GM18520 (cell line): ENCODE data around the gene ARFGAP1.

ENCODE experiments used
- ATAC-seq: cut with Tn5 transposase; IDR thresholded peaks from one replicate; pipeline ENCODE4 v1.9.1; 2021; ENCODE audit not compliant: unreplicated experiment

Gene ARFGAP1

DNA sequence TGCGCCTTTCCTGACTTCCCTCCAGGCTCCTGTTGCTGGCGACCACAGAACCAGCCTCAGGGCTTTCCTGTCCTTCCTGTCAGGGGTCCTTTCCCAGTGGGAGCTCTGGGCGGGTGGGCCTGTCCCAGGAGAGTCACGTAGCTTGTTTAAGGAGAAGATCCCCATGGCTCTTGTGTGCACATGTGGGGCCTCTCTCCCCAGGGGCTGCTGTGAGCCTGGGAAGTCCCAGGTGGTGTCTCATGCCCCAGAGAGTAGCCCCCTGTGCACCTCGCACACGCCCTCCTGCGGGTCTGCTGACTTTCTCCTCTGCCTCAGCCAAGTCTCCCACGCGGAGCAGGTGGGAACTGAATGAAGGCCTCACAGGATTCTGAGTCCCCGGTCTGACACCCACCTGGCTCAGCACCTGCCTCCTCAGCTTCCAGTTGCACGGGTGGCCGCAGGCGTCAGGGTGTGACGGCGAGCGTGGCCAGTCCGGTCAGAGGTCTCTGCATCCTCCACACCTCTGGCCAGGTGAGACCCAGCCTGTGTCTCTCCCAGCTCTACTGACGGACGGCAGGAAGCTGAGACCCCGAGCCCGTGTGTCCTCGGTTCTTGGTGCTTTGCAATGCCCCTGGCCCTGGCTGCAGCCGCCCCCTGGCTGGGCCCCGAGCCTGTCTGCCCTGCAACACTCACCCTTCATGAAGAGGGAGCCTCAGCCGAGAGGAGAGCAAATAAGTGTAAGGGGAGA, 12.7 kb upstream of the ARFGAP1 start:
- ATAC-seq, result no peak

DNA sequence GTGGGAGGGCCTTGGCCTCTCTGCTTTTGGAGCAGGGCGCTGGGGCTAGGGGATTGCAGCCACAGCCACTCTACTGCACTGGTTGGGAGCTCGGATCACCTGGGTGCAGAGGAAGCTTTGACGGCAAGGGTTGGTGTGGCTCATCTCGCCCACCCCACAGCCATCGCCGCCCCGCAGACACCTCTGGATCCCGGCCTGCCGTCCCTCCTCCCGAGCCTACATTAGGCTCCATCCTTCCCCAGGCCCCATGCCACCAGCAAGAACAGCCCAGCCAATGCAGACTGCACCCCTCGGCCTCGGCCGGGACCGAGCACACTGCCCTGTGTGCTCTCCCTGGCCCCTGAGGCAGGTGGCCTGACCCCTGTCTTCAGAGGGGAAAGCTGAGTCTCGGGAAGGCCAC, 12.1 kb upstream of the ARFGAP1 start:
- no peak for ATAC-seq

DNA sequence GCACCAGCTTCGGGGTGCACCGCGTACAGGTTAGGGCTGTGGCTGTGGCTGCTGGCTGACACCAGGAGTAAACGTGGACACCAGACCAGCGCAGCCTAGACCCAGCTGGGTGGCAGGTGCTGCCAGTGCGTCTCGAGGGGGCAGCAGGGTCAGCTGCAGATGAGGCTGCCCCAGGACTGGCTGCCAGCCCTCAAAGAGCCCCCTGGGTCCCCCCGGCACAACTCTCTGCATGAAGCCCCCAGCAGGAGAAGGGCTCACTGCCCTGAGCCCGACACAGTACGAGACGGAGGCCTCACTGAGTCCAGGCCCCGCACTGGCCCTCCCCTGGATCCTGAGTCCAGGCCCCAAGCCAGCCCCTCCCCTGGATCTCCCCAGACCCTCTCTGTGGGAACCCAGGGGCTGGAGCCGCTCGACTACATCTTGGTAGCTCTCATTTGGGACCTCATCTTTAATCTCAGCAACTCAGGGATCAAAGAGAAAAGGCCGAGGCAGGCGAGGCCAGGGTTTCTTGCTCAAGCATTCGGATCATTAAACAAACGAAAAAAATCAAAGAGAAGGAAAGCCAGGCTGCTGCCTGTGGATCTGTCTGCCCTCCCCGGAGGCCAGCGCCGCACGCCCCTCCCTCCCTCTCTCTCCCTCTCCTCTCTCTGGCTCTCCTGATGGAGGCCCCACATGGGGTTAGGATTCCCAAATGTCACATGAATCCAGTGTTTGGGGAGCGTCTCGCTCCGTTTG, 11.4 kb upstream of the ARFGAP1 start:
- ATAC-seq, result no peak

DNA sequence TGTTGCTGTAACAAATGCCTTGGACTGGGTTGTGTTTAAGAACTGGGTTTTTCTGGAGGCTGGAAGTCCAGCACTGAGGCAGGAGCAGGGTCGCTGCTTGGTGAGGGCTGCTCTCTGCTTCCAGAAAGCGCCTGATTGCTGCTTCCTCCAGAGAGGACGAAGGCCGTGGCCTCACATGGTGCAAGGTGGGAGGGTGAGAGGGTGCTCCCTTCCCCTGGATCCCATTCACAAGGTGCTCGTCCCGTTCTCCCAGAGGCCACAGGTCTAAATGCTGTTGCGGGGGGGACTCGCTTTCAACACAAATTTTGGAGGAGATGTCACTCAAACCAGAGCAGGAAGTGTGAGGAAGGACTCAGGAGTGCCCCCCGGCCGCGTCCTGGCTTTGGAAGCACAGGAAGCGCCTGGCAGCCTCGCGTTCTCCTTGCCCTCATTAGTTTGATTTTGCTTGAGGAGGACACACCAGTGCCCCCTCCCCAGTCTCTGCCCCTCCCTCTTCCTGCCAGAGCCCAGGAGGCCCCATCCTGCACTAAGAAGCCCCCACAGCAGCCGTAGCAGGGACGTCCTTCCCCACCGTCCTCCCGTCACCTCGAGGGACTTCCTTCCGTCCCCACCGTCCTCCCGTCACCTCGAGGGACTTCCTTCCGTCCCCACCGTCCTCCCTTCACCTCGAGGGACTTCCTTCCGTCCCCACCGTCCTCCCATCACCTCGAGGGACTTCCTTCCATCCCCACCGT, 10.7 kb upstream of the ARFGAP1 start:
- ATAC-seq, result no peak

DNA sequence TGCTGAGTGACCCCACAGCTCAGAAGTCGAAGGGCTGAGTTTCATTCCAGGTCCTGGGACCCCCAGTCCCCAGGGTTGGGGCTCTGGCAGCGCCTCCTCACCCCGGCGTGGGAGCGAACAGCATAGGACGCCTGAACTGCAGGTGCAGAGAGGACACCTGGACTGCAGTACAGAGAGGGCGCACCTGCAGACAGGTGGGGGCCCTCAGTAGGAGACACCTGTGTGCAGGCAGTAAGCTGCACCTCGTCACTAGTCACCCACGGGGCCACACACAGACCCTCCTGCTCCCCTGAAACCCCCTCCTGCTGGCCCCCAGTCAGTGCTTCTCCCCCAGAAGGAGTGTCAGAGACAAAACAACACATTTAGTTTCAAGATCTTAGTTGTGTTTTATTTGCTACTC, 9.8 kb upstream of the ARFGAP1 start:
- ATAC-seq, result no peak

DNA sequence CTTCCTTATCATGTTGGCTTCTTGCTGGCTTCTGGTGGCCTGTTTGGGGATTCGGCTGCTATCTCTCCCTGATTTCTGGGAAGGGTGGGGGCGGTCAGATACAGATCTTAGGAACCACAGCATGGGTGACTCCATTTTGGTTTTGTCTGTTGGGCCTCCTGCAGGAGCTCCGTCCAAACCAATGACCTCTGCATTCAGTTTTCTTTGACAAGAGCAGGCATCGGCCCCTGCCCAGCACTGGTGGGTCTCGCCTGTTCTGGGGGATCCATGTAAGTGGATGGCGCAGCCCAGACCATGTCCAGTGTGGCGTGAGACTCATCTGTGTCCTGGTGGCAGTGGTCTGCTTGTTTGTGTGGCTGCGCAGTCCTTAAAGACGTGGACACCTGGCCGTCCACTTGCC, 8.6 kb upstream of the ARFGAP1 start:
- ATAC-seq, result no peak

DNA sequence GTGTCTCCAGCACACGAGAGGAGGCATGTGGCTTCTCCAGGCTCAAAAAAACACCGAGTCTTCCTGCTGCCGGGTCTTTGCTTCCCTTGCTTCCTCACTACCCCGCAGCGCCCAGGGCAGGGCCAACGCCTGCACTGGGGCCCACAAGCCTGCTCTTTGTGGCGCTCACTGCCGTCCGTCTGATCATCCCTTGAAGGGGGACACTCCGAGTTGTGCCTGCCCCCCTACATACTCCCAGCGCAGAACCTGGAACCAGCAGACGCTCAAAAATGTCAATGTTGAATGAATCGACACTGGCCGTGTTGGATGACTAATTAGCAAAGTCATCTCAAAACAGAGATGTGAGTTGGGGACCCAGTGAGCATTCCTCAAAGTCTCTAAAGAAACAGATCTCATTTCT, 8.1 kb upstream of the ARFGAP1 start:
- ATAC-seq, result no peak

DNA sequence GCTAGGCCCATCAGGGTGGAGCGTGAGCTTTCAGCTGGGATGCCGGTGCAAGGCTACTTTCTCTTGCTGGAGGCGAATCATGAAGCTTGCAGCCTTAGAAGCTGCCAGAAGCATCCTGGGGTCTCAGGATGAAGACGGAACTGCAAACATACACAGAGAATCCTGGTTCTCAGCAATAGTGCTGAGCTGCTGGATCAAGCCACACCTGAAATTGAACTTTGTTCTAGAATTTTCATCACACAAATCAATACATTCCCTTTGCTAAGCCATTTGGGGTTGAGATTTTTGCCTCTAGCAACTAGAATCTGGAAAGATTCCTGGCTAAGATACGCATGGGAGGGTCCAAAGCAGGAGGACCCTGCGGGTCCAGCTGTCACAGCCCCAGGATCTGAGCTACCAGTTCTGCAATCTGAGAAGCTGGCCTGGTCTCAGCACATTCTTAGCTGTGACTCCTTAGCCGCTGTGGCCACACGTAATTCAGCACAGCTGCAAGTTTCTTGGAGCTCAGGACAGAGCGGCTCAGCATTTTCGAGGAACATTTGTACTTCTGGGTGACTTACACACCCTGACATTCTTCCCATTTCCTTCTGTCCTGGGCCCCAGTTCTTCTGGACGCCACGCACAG, 6.6 kb upstream of the ARFGAP1 start:
- no peak for ATAC-seq

DNA sequence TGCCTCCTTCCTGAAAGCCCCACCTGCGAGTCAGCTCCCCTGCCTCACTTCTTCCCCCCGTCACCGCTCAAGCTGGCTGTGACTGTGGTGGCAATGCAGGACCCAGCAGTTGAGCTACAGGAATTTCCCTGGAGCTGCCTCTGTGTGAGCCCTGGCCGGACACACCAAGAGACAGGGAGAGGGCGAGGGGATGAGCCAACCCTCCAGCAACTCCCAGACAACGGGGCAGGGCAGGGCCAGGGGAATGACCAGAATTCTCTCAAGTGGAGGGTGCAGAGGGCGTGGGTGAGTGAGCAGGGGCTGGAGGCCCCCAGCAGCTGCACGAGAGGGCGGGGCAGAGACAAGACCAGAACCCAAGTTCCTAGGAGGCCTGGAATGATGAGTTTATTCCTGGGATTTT, 4.9 kb upstream of the ARFGAP1 start:
- ATAC-seq, result no peak

DNA sequence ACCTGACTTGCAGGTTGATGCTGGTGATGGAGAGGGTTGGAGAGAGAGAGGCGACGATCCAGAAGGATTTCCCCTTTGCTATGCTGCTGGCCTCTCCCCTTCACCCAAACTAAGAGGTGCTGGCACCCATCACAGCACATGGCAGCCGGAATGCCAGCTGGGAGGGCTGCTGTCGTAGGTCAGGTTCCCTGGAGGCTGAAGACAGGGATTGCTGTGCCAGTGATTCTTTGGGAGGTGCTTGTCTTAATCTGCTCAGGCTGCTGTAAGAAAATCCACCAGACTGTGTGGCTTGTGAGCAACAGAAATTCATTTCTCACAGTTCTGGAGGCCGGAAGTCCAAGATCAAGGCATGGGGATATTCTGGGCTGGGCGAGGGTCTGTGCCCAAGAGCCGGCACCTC, 4.4 kb upstream of the ARFGAP1 start:
- no peak for ATAC-seq

DNA sequence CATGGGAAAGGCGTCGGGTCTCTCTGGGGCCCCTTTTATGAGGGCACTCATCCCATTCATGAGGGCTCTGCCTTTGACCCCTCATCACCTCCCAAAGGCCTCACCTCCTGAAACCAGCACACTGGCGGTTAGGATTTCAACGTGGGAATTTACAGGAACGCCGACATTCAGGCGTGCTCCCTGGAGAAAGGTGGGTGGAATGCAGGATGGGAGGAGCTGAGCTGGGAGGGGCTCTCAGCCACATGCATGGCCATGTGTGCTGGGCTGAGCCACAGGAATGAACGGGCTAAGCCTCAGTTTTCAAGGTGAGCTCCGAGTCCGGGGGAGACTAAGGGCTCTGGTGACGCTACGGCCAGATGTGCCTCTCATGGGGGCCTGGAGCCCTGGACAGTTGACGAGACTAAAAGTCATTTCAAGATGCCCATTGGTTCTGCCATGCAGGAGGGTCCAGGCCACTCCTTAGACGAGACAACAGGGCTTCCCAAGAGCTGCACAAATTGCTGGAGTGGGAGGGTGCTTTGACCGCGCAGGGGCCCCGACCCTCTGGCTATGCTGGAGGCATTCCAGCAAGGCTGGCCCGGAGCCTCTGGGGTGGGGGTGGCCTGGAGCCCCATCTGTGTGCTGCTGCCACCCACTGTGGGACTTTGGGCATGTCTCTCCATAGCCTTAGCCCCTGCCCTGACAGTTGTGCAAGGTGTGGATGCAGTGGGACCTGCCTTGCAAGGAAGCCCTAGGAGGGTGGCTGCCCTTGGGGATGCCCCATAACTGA, 3.8 kb upstream of the ARFGAP1 start:
- ATAC-seq, result no peak

DNA sequence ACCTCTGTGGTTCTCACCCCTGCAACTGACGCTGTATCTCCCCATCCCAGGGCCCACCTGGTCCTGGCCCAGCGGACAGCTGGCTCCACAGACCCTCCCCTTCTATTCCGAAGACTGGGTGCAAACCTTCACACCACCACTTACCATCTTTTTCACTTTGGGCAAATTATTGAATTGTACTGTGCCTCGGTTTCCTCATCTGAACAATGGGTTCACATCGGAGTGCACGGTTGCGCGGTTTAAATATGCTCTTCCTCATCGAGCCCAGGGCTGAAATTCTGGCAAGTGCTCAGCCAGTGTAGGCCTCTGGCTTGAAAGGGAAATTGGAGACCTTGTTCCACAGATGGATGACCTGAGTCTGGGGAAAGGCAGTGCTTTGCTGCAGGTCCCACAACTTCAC, 2.9 kb upstream of the ARFGAP1 start:
- no peak for ATAC-seq

DNA sequence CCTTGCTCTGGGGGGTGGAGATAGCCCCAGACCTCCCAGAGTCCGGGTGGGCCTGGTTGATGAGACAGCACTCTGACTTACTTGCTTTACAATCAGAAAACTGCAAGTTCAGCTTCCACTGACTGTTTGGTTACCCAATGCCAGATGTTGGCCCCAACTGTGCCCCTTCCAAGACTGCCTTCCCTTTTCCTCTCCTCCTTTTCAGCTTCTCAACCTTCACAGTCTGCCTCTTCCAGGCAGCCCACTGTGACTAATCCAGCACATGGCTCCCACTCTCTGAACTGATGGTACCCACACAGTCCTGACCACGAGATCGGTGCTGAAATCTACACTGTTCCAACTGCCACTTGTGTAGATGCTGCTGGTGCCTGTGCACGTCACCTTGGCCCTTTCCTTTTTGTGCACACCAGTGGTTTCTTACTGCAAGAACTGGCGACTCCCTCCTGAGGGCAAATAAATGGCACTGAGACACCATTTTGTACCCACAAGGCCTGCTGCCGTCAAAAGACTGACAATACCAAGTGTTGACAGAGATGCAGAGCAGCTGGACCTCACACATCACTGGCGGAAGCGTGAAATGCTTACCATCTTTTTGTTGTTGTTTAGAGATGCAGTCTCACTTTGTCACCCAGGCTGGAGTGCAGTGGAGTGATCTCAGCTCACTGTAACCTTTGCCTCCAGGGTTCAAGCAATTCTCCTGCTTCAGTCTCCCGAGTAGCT, 1.8 kb upstream of the ARFGAP1 start:
- ATAC-seq, result no peak

DNA sequence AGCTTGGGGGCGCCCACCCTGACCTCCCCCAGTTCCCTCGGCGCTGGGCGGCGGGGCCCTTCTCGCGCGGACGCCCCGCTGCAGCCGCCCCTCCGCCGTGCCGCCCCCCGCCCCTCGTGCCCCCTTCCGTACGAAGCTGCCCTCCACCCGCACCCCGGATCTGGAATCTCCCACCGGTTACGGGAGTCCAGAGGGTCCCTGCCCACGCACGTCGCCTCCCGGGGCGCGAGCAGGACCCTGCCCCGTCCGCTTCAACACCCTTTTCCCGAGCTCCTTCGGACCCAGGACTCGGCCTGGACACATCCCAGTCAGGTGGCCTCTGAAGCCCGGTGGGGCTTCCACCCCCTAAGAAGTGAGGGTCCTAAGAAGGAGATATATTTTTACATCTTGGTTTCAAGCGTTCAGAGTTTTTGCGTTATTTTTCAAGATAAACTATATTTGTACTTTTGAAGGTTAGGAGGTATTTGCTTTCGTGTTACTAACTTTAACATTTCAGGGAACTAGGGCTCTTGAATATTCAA, 506 bp downstream of the ARFGAP1 start:
- ATAC-seq, result no peak

DNA sequence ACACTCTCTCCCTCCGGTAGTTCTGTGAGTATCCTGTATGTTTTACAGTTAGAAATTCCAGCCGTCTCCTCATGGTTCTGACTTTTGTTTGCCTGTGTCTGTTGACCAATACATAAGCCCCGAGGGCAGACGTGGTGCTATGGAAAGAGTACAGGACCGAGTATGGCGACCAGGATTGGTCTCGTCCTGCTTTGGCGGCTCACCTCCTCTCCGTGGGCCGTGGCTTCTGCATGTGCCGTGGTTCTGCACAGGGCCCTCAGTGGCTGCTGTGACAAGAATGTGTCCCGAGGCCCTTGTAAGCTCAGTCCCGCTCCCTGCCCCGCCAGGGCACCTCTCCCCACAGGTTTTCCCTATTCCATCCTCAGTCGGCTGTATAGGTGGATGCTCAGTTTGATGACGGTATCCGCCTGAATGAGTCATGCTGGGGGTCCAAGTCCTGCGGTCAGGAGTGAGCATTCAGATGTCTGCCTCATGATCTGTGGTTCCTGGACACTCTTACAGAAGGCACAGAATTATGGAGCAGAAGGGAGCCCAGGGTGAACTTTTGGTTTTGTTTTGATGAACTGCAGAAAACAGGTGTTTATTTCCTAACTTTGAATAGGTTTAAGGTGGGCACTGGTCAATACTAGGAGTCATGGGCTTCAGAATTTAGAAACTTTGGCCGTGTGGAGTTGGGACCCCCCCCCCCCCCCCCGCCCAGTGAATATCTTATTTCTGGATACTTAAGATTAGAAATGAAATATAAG, 1.2 kb downstream of the ARFGAP1 start:
- ATAC-seq, result no peak

DNA sequence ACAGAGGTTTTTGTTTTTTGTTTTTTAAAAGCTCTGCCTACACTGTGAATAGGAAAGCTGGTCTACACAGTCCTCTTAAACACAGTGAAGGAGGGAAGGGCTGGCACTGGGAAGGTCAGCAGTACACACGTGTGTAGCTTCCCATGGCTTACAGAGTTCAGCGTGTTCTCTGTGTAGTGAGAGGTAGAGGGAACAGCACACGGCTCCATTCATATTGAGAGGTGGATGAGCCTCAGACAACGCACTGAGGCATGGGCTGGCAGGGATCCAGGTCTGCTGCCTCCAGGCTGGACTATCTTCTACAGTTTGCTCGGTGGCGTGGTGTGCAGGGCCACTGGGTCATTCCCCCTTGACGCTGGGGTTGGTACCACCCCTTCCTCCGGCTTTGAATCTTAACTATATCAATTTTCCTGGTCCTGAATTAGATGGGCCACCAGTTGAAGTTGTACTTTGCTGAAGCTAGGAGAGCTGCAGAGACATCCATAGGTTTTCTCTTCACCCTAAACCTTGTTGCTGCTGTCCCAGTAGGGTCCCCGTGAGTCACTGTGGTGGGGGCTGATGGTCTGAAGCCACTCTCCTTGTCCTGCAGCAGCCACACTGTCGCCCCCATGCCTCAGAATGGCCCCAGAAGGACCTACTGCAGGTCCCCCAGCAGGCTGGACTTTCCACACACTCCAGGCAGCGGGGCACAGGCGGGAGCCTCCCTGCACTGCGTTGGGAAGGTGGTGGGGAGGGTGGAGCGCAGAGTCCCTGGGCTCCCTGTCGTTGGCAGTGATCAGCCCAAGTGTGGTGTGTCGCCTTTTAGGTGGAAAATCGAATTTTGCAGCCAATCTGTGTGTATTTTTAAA, 2.0 kb downstream of the ARFGAP1 start:
- no peak for ATAC-seq

DNA sequence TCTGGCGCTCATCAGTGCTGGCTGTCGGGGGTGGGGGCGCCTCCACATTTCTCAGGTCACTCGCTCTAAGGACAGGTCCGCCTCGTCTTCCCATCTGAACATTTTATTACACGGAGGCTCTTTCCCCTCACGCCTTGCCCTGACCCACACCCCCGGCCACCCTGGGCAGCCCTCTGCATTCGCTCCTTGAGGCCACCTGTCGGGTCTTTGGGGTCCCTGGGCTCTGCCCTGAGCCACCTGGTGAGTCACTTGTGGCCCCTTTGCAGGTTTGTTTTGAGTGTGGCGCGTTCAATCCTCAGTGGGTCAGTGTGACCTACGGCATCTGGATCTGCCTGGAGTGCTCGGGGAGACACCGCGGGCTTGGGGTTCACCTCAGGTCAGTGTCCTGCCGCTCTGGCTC, 3.2 kb downstream of the ARFGAP1 start:
- ATAC-seq, result no peak

DNA sequence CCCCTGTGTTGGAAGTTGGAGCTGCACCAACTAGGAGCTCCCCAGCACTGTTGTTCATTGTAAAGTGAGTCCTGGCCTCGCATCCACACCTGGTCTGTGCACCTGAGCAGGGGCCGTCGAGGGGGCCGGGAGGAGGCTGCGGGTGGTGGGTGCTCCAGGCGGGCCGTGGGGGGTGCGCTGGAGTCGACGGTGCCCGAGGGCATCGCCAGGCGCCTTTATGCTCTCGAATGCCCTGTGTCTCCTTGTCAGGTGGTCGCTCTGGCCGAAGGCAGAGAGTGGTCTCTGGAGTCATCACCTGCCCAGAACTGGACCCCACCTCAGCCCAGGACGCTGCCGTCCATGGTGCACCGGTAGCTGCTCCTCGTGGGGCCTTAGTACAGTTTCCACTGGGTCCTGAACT, 4.3 kb downstream of the ARFGAP1 start:
- no peak for ATAC-seq
